ENCODE measurements around the gene AP2A2.

AP2A2 gene

DNA sequence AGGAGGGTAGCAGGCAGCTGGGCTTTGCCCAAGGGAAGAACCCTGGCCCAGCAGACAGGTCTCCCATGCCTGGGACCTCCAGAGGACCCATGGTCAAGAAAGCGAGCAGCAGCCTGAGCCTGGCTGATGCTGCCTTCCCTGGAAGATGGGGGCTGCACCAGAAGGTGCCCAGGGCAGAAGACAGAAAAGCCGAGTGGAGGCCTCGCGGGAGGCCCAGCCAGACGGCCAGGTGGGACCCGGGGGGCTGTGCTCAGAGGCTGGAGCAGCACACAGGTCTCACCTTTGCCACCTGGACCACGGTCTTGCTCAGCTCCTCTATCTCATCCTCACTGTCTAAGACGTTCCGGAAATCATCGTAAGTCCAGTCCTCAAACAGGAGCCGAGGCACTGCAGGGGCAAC is 25.9 kb upstream of the AP2A2 start:
- DNase-seq: no peak

- DNase-seq: no peak
These were observed 25.1 kb upstream of the AP2A2 start for GRCh38 chr11:900545-900944.

DNA sequence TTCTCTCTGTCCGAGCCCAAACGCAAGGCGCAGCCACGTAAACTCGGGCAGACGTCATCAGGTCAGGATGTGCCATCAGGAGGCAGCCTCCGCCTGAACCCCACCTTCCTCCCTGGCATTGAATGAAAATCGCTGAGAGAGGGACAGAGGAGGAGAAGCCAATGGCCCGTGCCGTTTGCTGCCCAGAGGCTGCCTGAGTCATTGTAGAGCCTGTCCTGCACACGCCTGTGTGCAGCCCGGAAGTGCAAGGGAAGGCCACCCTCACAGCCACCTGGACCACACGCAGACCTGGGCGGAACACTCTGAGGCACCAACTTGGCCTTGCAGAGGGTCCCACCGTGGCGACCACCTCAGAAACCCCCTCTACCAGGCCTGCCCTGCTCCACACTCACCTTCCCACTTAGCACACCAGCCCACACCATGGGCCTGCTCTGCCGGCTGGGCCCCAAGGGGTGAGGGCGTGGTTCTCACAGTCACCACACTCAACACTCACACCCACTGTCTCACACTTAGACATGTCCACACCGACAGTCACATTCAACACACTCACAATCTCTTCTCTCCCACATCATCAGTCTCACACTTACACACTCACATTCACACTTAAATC is 24.1 kb upstream of the AP2A2 start:
- no peak for DNase-seq

- DNase-seq: no peak
These were observed 21.3 kb upstream of the AP2A2 start for GRCh38 chr11:904380-904779.

GRCh38 chr11:905952-906351 is 19.7 kb upstream of the AP2A2 start:
- no peak for DNase-seq

DNA sequence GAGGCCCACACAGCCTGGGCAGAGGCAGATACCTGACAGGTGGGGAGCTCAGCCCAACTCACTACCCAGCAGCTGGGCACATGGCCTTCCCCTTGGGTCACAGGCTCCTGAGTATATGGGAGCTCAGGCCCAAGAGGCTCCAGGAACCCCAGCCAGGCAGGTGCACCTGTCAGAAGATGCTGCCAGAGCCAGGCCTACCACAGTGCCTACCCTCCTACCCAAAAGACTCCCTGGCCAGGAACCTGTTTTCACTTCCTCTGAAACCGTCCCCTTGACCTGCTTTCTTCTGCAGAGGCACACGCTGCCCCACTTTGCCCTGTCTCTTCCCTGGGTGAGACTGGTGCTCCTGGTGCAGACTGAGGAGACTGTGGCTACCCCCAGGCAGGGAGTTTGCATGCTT is 18.0 kb upstream of the AP2A2 start:
- DNase-seq: no peak

DNA sequence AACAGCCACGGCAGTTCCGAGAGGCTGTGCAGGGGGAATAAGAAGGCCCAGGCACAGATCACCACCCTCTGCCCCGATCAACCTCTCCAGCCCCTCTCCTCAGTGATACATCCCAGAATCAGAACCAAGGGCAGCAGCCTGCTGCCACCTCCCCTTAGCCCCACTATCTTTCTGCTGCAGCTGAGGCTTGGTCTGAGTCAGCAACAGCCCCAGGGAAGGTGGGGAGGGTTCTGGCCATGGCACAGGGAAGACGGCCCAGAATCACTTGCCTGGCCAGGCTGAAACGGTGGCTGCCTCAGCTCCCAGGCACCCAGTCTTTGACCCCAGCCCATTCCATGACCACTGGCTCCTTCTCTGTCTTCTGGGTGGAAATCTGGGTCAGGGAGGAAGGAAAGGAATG is 17.4 kb upstream of the AP2A2 start:
- no peak for DNase-seq

DNA sequence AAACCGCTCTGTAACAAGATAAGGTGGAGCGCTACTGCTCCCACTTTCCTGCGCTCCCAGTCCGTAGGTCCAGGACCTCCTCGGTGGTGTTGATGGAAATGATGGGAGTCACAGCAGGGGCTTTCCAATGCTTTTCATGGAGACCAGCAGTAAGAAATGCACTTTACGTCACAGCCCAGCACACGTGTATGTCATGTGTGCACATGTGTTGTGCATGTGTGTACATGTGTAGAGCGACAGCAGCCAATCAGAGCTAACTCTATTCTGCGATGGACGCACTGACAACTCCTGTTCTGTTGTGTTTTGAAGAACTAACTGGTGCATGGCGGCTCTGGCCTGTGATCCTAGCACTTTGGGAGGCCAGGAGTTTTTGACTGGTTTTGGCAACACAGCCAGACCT is 16.3 kb upstream of the AP2A2 start:
- peak in 1 of 3 donors; percentile 14 for DNase-seq

DNA sequence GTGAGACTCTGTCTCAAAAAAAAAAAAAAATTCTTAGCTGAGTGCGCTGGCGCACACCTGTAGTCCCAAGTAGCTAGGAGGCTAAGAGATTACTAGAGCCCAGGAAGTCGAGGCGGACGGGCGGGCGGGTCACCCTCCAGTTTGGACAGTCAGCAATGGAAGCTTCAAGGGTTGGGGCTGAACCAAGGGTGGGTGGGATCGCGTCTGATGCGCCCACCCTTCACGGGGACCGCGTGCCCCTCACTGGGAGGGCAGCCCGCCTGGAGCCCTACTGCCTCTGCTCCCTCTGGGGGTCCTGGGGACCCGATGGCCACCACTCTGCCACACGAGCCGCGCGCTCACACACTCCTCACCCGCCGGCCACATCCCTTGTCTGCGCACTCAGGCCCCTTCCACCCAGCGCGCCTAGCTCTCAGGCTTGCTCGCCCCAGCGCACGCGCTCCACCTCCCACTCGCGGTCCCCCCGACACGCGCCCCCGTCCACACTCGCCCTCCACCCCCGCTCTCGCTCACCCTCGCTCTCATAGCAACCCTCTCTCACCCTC is 15.6 kb upstream of the AP2A2 start:
- DNase-seq: peak in 2 of 3 donors; percentile 18 to 19

DNA sequence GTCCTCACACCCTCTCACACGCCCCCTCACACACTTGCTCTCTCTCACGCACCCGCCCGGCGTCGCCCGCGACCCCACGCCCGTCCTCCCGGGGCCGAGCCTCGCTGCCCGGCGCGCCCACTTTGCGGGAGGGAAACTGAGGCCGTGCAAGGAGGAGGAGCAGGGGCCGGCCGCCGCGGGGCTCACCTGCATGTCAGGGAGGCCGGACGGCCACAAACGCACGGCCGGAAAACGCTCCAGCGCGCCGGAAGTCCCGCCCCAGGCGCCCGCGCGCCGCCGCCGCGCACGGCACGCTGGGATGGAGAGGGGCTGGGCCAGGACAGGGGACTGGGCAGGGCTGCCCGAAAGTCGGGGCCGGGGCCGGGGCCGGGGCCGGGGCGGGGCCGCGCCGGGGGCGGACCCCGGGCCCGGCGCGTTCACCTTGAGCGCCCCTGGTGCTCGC is 15.1 kb upstream of the AP2A2 start, which contains the start of gene CHID1:
CHID1 (minus strand) TSS at position 222 of the 442 bp plus-strand sequence. CDS start 5,994 bp downstream, outside the sequence.
- DNase-seq: peak; percentile 77 to 95 (median 88)

DNA sequence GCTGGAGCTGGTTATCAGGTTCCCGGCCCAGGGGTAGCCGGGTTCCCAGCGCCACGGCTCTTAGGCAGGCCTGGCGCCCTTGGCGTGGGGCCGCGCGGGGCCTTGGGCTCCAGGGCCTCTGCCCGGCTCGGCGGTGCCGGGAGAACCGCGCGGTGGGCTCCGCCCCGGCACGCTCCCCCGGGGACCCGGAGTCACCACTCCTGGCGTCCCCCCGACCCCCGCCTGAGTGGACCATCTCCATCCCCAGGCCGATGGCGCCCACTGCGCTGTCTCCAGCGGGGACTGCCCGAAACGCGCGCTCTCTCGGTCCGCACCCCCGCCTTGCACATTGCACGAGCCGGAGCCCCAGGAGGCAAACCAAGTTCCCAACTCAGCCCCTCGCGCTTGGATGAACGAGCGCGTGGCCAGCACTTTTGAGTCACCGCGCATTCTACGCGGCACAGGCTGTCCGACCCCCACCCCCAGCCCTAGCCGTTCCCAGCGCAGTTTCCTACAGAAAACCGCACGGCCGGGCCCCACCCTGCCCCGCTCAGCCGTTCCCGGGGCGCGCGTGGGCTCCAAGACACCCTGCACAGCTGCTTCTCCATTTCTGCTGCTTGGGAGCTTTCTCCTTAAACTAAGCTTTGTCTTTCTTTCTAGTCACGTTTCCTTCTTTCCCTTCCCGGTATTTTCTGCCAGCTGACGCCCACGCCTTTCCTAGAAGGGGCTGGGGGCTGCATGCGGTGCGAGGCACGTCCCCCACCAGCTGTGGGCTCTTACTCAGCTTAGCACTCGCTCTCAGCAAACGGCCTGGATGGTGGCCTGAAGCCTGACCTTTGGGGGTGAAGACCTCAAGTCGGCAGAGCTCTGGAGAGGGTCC is 14.4 kb upstream of the AP2A2 start:
- peak; percentile 58 to 77 (median 70) for DNase-seq

DNA sequence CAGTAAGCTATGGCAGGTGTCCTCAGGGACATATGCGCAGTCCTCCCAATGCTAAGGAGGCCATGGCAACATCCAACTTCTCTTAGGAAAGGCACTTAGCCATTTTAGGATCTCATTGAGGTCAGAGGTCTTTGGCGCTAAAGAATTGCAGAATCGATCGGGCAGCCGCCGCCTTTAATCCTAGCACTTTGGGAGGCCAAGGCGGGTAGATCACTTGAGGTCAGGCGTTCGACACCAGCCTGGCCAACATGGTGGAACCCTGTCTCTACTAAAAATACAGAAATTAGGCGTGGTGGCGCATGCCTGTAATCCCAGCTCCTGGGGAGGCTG is 13.8 kb upstream of the AP2A2 start:
- DNase-seq: no peak

DNA sequence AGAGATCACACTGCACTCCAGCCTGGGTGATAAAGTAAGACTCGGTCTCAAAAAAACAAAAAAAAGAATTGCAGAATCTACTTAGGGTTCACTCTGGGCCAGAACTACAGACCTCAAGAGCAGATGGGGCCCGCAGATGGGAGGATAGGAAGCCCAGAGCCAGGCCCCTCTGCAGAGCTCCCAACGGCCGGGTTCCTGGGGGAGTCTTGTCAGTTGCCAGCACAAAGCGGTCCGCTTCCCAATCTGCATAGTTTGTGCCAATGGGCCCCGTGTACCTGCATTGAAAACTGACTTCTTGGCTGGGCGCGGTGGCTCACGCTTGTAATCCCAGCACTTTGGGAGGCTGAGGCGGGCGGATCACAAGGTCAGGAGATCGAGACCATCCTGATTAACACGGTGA is 13.4 kb upstream of the AP2A2 start:
- no peak for DNase-seq

DNA sequence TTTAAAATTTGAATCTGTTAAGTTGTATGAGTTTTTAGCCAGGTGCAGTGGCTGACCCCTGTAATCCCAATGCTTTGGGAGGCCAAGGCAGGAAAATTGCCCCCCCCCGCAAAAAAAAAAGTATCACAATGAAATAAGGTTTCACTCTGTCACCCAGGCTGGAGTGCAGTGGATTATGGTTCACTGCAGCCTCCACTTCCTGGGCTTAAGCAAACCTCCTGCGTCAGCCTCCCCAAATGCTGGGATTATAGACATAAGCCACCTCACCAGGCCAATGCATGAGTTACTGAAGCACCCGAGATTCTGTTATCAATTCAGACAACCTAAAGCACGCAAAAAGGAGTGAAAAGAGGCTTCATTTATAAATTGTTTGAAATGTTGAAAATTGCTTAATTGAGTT is 12.6 kb upstream of the AP2A2 start:
- no peak for DNase-seq

DNA sequence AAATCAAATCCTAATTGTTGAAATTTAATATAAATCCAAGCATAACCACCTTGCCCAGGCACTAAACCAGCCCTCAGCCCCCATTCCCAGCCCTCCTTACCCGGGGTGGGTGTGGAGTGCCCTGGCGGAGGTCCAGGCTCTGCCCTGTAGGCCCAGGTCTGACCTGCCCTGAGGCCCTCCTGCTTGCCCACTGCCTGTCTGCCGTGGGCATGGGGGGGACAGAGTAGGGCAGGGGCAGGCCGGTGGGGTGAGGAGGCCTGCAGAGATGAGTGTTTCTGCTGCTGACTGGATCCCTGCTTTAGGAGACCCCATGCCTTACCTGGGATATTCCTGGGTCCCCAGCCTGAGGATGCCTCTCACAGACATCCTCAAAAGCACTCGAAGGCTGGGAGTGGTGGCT is 11.5 kb upstream of the AP2A2 start:
- no peak for DNase-seq

GRCh38 chr11:914747-915501 is 10.7 kb upstream of the AP2A2 start:
- peak in 2 of 3 donors; percentile 43 to 45 for DNase-seq

GRCh38 chr11:917426-917825 is 8.2 kb upstream of the AP2A2 start:
- no peak for DNase-seq

- DNase-seq: no peak
These were observed 3.6 kb upstream of the AP2A2 start for GRCh38 chr11:921921-922678.

GRCh38 chr11:923691-924405 is 1.8 kb upstream of the AP2A2 start:
- DNase-seq: no peak

GRCh38 chr11:924406-925157 is 1.1 kb upstream of the AP2A2 start:
- no peak for DNase-seq

GRCh38 chr11:925158-925495 is 543 bp upstream of the AP2A2 start:
- DNase-seq: no peak
